GM10248 (cell line): ENCODE results near the gene TRIM65.

Source experiments
- CTCF ChIA-PET: fragments of 300-600 bp; sonication (Branson Sonifier 250); formaldehyde crosslinking; extraction: SDS; loops from one replicate; lab custom pipeline; 2021; ENCODE audit warnings: antibody characterized with exemption; lab: Yijun Ruan, JAX
- POLR2A ChIA-PET: fragments of 350-650 bp; sonication (Branson Sonifier 250); formaldehyde crosslinking; extraction: SDS; loops from one replicate; lab custom pipeline; 2020; ENCODE audit warnings: antibody characterized with exemption; lab: Yijun Ruan, JAX
- DNase-seq: peaks from one replicate; pipeline ENCODE4 v3.0.0; 2012; ENCODE audit errors: extremely low spot score
- CTCF ChIP-seq: IDR thresholded peaks from 2 replicates; pipeline ENCODE4 v1.5.1; 2012; ENCODE audit warnings: mild to moderate bottlenecking, low read depth; ENCODE audit errors: extremely low read depth, missing control alignments, control extremely low read depth

TRIM65 gene

GRCh38 chr17:75937652-75938051, 40.9 kb upstream of the TRIM65 start:
- CTCF ChIA-PET: interaction anchor here (1.0 to 1.8 kb wide), 3 partner anchors 10 to 67 kb away, joined by 3 to 4 read pairs (median 3); no protein-coding TSS in a partner anchor
- POLR2A ChIA-PET: interaction anchor here (0.7 kb wide), 1 partner anchor 185 kb away, joined by 3 read pairs; no protein-coding TSS in a partner anchor
- DNase-seq: no peak
- no peak for TF ChIP-seq CTCF

DNA sequence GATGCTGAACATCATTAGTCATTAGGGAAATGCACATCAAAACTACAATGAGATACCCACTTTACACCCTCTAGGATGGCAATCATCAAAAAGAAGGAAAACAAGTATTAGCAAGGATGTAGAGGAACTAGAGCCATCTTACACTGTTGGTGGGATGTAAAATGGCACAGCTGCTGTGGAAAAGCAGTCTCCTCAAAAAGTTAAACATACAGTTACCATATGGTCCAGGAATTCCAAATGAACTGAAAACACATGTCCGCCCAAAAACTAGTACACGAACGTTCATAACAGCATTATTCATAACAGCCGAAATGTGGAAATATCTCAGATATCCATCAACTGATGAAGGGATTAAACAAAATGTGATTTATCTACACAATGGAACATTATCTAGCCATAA, 37.1 kb upstream of the TRIM65 start:
- no peak for DNase-seq
- ChIA-PET CTCF (interaction anchor here (0.9 kb wide), 1 partner anchor 80 kb away, joined by 3 read pairs; no protein-coding TSS in a partner anchor), POLR2A (no interaction called here)
- no peak for TF ChIP-seq CTCF

DNA sequence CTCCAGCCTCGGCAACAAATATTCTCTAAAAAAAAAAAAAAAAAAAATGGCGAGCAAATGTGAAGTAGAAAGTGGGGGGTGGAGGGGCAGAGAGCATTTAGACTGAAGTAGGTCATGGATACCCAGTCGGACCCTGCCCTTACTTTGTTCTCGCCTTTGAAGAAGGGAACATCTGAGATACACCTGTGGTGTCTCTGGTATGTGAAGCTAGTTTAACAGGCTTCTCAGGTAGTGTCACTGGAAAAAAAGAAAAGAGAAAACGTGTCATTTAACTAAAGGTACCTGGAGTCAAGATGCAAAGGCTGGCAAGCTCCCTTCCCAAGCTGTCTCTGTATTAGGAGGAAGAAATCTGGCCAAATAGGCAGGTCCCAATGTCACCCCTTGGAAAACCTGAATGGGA, 36.1 kb upstream of the TRIM65 start:
- CTCF ChIA-PET: no interaction called here
- no peak for TF ChIP-seq CTCF
- DNase-seq: no peak
- POLR2A ChIA-PET: interaction anchor here (0.7 kb wide), 1 partner anchor 13 kb away, joined by 6 read pairs; no protein-coding TSS in a partner anchor

DNA sequence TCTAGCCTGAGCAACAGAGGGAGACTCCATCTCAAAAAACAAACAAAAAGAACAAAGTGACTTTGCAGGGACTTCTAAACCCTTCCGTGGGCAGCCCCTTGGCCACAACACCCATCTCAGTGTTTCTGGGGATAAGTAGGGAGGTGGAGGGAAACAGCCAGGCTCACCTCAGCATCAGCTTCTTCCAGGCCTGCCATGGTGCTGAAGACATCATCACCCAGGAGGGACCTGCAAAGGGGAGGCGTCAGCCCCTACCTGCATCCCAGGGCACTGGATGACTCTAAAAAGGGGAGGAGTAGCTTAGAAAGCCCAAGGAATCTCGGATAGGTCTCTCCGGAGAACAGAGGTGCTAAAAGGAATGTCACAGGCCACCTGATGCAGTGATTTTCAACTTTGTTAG, 34.3 kb upstream of the TRIM65 start:
- ChIA-PET POLR2A (no interaction called here), CTCF (interaction anchor here (1.4 to 6.2 kb wide), 2 partner anchors 25 to 83 kb away, joined by 4 to 28 read pairs; partner anchors contain the start of gene MRPL38)
- DNase-seq: no peak
- no peak for TF ChIP-seq CTCF

DNA sequence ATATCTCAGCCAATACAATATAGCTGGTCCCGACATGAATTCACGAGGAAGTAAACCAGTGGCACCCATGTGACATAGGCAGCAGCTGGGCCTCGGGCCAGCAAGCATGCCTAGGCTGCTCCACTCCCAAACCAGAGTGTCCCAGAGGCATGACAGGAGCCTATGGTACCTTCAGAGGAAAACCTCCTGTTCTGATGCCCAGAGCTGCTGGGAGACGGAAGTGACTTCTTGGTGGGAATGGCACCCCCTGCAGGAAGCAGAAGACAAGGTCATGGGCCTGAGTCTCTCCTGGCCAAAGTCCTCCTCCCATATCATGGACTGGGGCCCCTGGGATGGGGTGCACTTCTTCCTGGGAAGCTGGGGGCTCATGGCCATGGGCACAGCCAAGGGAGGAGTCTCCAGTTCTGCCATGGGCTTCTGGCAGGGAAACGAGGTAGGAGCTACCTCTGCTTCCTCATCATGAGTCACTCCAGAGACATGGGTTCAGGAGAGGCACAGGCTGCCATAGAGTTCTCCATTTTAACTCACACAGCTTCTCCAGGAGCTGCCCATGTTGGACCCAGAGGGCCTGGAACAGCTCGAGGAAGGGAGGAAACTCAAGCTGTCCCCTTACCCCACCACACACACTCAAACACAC, 30.7 kb upstream of the TRIM65 start:
- ChIA-PET CTCF (interaction anchor here (0.9 to 6.2 kb wide), 15 partner anchors 9 to 87 kb away, joined by 3 to 28 read pairs (median 4); partner anchors contain the start of genes ACOX1, CDK3, FBF1 and MRPL38), POLR2A (no interaction called here)
- peak; percentile 65 for DNase-seq
- TF ChIP-seq CTCF: peak; percentile 24

GRCh38 chr17:75926456-75926855, 29.7 kb upstream of the TRIM65 start:
- DNase-seq: no peak
- TF ChIP-seq CTCF: no peak
- ChIA-PET CTCF (interaction anchor here (1.5 to 6.2 kb wide), 6 partner anchors 10 to 79 kb away, joined by 3 to 28 read pairs (median 10); partner anchors contain the start of gene MRPL38), POLR2A (interaction anchor here (0.5 kb wide), 1 partner anchor 120 kb away, joined by 4 read pairs; no protein-coding TSS in a partner anchor)
